K562 (cell line): Measurements from ENCODE around the gene LRRC25. TPM values are rescaled to one million over a fixed set of nuclear protein-coding genes. Genes with fewer than 3 reads are reported as not detected.

Experiments
- DEAF1 ChIP-seq: fragments of 450-650 bp; formaldehyde crosslinking; IDR thresholded peaks from 2 replicates; pipeline ENCODE4 v1.4.0; 2020; ENCODE audit warnings: mild to moderate bottlenecking, moderate library complexity
- HLTF ChIP-seq: fragments of 450-650 bp; IDR thresholded peaks from 2 replicates; pipeline ENCODE4 v1.6.1; 2016
- PHF8 ChIP-seq: fragments of 200-600 bp; sonication (generic); IDR thresholded peaks from 2 replicates; pipeline ENCODE4 v1.6.1; 2012; ENCODE audit warnings: mixed run types, mild to moderate bottlenecking, inconsistent platforms, low read length, moderate library complexity, borderline replicate concordance
- POLR2H ChIP-seq: IDR thresholded peaks from 2 replicates; pipeline ENCODE4 v1.6.1; 2016; ENCODE audit warnings: missing genetic modification characterization, low read depth, mild to moderate bottlenecking, control low read depth, missing compliant biosample characterization, moderate library complexity
- PYGO2 ChIP-seq: fragments of 450-650 bp; IDR thresholded peaks from 2 replicates; pipeline ENCODE4 v1.6.1; 2016; ENCODE audit warnings: mild to moderate bottlenecking, missing genetic modification characterization, moderate library complexity, missing compliant biosample characterization
- SFPQ ChIP-seq: fragments of 200-400 bp; formaldehyde crosslinking; IDR thresholded peaks from 2 replicates; pipeline ENCODE4 v1.6.1; 2017; ENCODE audit warnings: mild to moderate bottlenecking, low read depth, low read length, moderate library complexity
- SMARCA4 ChIP-seq: fragments of 450-650 bp; IDR thresholded peaks from 2 replicates; pipeline ENCODE4 v1.6.1; 2016
- TAF1 ChIP-seq: IDR thresholded peaks from 2 replicates; pipeline ENCODE4 v1.6.1; 2011; ENCODE audit warnings: mild to moderate bottlenecking, low read length, moderate library complexity; ENCODE audit not compliant: insufficient read depth, control insufficient read depth, severe bottlenecking; ENCODE audit errors: extremely low read depth
- TOE1 ChIP-seq, 2 experiments: fragments of 450-650 bp in 1 of 2; sonication (generic) in 1 of 2; formaldehyde crosslinking in 1 of 2; IDR thresholded peaks; 2 replicates each; pipeline versions ENCODE4 v1.7.1 to v1.8.0; 2016 to 2022; ENCODE audit warnings: borderline replicate concordance in 2 of 2, mild to moderate bottlenecking in 2 of 2, antibody characterized with exemption in 1 of 2, inconsistent platforms in 1 of 2, low read depth in 1 of 2, missing genetic modification reagents in 1 of 2, moderate library complexity in 1 of 2
- ZNF217 ChIP-seq: sonication (generic); formaldehyde crosslinking; IDR thresholded peaks from 2 replicates; pipeline ENCODE4 v1.8.0; 2022; ENCODE audit warnings: mild to moderate bottlenecking, missing genetic modification reagents
- polyA plus RNA-seq, 8 experiments: library from polyadenylated mRNA; depleted of rRNA in 4 of 8; stranded (reverse) in 5 of 8; unstranded in 3 of 8; fragments of >200 nt; fragmentation: Nextera tagmentation in 2 of 8; fragmentation: Illumina TruSeq in 1 of 8; extraction: Ambion mirVana in 2 of 8; extraction: Trizol in 1 of 8; gene quantifications; 2 replicates each; pipeline versions ENCODE4 v1.2.1 to v1.2.3, GENCODE V29; 2011 to 2014; ENCODE audit warnings: inconsistent platforms in 1 of 8, missing spikeins in 1 of 8
- total RNA-seq, 7 experiments: library from RNA; depleted of rRNA in 6 of 7; stranded (reverse); fragments of >200 nt in 6 of 7; fragmentation: Illumina TruSeq in 2 of 7; extraction: Trizol in 2 of 7; gene quantifications; 2 replicates each; pipeline versions ENCODE4 v1.2.1 to v1.2.3, GENCODE V29; 2011 to 2021; ENCODE audit warnings: low replicate concordance in 1 of 7
- TF ChIP-seq, protein P1 (sequence below): sonication (generic); formaldehyde crosslinking; IDR thresholded peaks from 2 replicates; pipeline ENCODE4 v1.8.0; 2022; ENCODE audit warnings: mild to moderate bottlenecking, missing genetic modification reagents
- TF ChIP-seq, protein P2 (sequence below): sonication (generic); formaldehyde crosslinking; IDR thresholded peaks from 2 replicates; pipeline ENCODE4 v1.4.0; 2020; ENCODE audit warnings: mild to moderate bottlenecking, missing genetic modification reagents
- TF ChIP-seq, protein P3 (sequence below), 2 experiments: fragments of 450-650 bp; IDR thresholded peaks; 2 replicates each; pipeline ENCODE4 v1.6.1; 2018; ENCODE audit warnings: mild to moderate bottlenecking in 2 of 2, low read depth in 1 of 2; ENCODE audit not compliant: partially characterized antibody in 2 of 2

LRRC25 gene
- total and polyA plus RNA-seq, 9 of the 15 experiments (the other 6 are each of a cell fraction or from before 2014, with no cell fraction given) = 0.07 to 0.36 (median 0.10) TPM; not detected in 3

DNA sequence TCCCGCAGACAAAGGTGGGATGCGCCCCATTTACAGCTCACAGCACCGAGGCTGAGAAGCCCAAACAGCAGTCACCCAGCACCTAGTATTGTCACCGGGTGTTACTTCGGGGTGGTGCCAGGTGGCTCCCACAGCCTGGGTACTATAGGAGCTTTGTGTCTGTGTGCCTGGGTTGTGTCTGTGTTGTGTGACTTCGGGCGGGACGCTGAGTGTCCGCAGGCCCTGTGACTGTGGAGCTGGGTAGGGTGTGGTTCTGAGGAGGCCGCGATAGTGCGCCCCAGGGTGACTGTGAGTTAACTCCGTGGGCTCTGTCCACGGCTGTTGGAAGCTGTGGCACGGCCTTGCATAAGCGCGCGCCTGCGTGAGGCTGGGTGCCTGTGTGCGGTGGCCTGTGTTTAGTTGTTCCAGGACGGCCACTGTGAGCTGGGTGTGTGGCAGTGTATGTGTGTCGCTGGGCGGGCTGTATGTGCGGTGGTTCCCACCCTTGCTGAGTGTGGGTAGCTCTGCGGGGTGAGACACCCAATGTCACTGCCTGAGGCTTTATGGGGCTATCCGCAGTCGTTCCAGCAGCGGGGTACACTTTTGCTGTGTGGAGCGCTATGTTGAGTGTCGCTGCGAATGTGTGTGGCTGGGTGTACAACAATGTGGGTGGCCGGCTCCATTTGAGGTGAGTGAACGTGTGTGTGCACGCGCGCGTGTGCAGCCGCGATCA, 21.2 kb upstream of the LRRC25 start (continued):
- TF ChIP-seq, protein P1, sequence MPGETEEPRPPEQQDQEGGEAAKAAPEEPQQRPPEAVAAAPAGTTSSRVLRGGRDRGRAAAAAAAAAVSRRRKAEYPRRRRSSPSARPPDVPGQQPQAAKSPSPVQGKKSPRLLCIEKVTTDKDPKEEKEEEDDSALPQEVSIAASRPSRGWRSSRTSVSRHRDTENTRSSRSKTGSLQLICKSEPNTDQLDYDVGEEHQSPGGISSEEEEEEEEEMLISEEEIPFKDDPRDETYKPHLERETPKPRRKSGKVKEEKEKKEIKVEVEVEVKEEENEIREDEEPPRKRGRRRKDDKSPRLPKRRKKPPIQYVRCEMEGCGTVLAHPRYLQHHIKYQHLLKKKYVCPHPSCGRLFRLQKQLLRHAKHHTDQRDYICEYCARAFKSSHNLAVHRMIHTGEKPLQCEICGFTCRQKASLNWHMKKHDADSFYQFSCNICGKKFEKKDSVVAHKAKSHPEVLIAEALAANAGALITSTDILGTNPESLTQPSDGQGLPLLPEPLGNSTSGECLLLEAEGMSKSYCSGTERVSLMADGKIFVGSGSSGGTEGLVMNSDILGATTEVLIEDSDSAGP (CRISPR knock-in tag) = no peak
- TF ChIP-seq, protein P2, sequence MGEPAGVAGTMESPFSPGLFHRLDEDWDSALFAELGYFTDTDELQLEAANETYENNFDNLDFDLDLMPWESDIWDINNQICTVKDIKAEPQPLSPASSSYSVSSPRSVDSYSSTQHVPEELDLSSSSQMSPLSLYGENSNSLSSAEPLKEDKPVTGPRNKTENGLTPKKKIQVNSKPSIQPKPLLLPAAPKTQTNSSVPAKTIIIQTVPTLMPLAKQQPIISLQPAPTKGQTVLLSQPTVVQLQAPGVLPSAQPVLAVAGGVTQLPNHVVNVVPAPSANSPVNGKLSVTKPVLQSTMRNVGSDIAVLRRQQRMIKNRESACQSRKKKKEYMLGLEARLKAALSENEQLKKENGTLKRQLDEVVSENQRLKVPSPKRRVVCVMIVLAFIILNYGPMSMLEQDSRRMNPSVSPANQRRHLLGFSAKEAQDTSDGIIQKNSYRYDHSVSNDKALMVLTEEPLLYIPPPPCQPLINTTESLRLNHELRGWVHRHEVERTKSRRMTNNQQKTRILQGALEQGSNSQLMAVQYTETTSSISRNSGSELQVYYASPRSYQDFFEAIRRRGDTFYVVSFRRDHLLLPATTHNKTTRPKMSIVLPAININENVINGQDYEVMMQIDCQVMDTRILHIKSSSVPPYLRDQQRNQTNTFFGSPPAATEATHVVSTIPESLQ = no peak
- TF ChIP-seq TOE1 (IDR thresholded peaks at IDR 0.05; ENCODE audit: borderline replicate concordance) = peak; percentile 74; the same call in 1 of the 2 replicates
- TF ChIP-seq TOE1 (CRISPR knock-in tag; IDR thresholded peaks at IDR 0.05; ENCODE audit: borderline replicate concordance, low read depth) = no peak
- peak; percentile 41; the same call in 1 of the 2 replicates for TF ChIP-seq PHF8
- no peak for TF ChIP-seq SFPQ
- no peak for TF ChIP-seq DEAF1
- no peak for TF ChIP-seq PYGO2 (tag)
- TF ChIP-seq POLR2H (tag) = no peak
- TF ChIP-seq, protein P3, sequence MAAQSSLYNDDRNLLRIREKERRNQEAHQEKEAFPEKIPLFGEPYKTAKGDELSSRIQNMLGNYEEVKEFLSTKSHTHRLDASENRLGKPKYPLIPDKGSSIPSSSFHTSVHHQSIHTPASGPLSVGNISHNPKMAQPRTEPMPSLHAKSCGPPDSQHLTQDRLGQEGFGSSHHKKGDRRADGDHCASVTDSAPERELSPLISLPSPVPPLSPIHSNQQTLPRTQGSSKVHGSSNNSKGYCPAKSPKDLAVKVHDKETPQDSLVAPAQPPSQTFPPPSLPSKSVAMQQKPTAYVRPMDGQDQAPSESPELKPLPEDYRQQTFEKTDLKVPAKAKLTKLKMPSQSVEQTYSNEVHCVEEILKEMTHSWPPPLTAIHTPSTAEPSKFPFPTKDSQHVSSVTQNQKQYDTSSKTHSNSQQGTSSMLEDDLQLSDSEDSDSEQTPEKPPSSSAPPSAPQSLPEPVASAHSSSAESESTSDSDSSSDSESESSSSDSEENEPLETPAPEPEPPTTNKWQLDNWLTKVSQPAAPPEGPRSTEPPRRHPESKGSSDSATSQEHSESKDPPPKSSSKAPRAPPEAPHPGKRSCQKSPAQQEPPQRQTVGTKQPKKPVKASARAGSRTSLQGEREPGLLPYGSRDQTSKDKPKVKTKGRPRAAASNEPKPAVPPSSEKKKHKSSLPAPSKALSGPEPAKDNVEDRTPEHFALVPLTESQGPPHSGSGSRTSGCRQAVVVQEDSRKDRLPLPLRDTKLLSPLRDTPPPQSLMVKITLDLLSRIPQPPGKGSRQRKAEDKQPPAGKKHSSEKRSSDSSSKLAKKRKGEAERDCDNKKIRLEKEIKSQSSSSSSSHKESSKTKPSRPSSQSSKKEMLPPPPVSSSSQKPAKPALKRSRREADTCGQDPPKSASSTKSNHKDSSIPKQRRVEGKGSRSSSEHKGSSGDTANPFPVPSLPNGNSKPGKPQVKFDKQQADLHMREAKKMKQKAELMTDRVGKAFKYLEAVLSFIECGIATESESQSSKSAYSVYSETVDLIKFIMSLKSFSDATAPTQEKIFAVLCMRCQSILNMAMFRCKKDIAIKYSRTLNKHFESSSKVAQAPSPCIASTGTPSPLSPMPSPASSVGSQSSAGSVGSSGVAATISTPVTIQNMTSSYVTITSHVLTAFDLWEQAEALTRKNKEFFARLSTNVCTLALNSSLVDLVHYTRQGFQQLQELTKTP (IDR thresholded peaks at IDR 0.05; ENCODE audit: low read depth in 1 of 2, partially characterized antibody in 2 of 2) = peak in 1 of 2 experiments; percentile 41
- no peak for TF ChIP-seq HLTF
- TF ChIP-seq ZNF217 (CRISPR knock-in tag) = no peak
- TF ChIP-seq TAF1 = no peak
- peak; percentile 40 for TF ChIP-seq SMARCA4
